ENCODE data around the gene FHL1. TPM values are rescaled to one million over a fixed set of nuclear protein-coding genes. Genes with fewer than 3 reads are reported as not detected.
"Not testable (repeated sequence)": the region's sequence is repeated elsewhere in the genome, so short reads cannot be mapped to it uniquely, and the experiment has no call there.

The FHL1 gene
- 3,112 TPM for total RNA-seq
- long read RNA-seq, transcript FHL1-203 (5 exons, 833 nt), result minor isoform, 17 of 1,604 reads
- long read RNA-seq, transcript FHL1-218 (6 exons, 2,878 nt), result minor isoform, 67 of 1,604 reads
- long read RNA-seq, transcript FHL1-205 (7 exons, 2,441 nt), result minor isoform, 170 of 1,604 reads
- long read RNA-seq, transcript FHL1-204 (6 exons, 2,565 nt), result major isoform, 751 of 1,604 reads
- long read RNA-seq, partial matches to known transcripts, result 221 of 1,604 reads
- long read RNA-seq, other reads (novel, unspliced or antisense), result 347 of 1,604 reads

- peak; percentile 84 for DNase-seq (ENCODE audit: low spot score)
- intact Hi-C loops (cut with DNase I), result no loop called here
Observed at GRCh38 chrX:136147315-136147901, at the start of gene FHL1. Gene FHL1, plus strand, starts transcription at chrX:136147533.

- intact Hi-C loops (cut with DNase I), result no loop called here
- DNase-seq (ENCODE audit: low spot score), result no peak
Observed at GRCh38 chrX:136097871-136098805, 49.2 kb upstream of the FHL1 start.

- intact Hi-C loops (cut with DNase I), result no loop called here
- DNase-seq (ENCODE audit: low spot score), result no peak
Observed at GRCh38 chrX:136104936-136105335, 42.4 kb upstream of the FHL1 start.

GRCh38 chrX:136106920-136107528 is 40.3 kb upstream of the FHL1 start:
- no peak for DNase-seq (ENCODE audit: low spot score)
- intact Hi-C loops (cut with DNase I), result no loop called here

DNA sequence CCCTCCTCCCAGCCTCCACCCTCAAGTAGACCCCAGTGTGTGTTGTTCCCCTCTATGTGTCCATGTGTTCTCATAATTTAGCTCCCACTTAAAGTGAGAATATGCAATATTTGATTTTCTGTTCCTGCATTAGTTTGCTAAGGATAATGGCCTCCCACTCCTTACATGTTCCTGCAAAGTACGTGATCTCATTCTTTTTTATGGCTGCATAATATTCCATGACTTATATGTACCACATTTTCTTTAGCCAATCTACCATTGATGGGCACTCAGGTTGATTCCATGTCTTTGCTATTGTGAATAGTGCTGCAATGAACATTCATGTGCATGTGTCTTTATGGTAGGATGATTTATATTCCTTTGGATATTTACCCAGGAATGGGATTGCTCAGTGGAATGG is 38.4 kb upstream of the FHL1 start:
- DNase-seq (ENCODE audit: low spot score); intact Hi-C loops (cut with DNase I): not testable (repeated sequence)

GRCh38 chrX:136112286-136112685 is 35.0 kb upstream of the FHL1 start:
- DNase-seq (ENCODE audit: low spot score), result no peak

DNA sequence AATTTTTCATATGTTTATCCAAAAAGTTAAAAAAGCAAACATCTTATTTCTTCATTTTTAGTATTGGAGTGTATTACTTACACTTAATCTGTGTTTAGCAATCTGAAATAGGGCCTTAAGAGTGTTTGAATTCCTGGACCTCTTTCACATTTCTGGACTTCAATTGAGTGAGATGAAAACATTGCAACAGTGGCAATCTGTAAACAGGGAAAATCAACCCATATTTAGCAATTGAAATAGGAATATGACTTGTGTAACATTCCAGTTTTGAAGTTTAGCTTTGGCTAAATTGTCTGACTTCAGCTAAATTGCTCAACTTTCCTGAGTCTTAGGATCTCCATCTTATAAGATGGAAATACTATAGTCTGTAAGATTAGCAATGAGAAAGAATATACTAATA is 34.6 kb upstream of the FHL1 start:
- intact Hi-C loops (cut with DNase I), result no loop called here
- DNase-seq (ENCODE audit: low spot score), result no peak

More at GRCh38 chrX:136112286-136112685, 35.0 kb upstream of the FHL1 start:
- intact Hi-C loops (cut with DNase I), result no loop called here

DNA sequence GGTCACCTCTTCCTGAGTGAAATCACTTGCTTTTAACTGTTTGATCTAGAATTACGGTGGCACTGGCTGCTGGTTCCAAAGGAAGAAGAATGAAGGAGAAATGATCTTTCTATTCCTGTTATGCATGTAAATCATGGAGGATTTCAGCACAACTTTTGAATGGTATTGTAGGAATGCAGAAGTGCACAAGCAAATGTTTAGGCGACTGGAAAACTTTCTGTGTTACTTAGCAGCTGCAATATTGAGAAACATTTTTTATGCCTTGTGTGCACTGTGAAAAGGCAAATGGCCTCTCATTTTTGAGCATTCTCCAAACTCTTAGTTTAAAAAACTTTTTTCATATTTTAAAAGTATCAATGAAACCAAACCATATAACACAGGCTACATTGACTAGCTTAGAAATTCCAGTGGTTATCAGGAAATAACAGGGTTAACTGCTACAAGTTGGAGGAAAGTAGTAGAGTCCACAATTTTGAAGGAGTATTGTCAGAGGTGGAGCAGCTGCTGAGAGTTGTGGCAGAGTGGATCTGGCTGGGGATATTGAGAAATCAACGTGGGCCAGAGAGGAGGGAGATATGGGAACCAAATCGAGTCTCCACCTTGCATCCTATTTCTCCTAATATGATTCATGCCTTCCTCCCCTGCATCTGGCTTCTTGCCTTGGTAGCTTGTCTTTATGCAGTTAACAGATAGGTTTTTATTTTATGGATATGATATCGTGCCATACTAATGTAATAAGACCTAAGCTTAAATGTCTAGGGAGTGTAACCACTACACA is 32.0 kb upstream of the FHL1 start:
- no peak for DNase-seq (ENCODE audit: low spot score)
- intact Hi-C loops (cut with DNase I), result no loop called here

- no peak for DNase-seq (ENCODE audit: low spot score)
- intact Hi-C loops (cut with DNase I), result no loop called here
Observed at GRCh38 chrX:136115904-136116297, 31.4 kb upstream of the FHL1 start.

DNA sequence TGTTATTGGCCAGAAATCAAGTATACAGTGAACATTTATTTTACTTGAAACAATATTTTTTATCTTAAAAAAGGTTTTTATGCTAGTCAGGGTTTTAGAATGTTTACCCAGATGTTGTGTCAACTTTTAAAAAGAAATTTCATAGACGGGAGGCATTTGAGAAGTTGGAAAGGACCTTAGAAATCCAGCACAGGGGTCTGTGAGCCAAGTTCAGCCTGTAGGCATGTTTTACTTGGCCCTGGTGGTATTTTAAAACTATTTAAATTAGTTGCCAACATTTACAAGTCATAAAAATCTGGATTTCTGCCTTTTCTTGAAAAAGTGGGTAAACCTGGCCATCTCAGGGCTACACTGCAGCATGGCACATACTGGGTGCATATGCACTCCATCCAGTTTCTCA is 25.5 kb upstream of the FHL1 start:
- intact Hi-C loops (cut with DNase I), result no loop called here
- no peak for DNase-seq (ENCODE audit: low spot score)

- intact Hi-C loops (cut with DNase I), result no loop called here
- DNase-seq (ENCODE audit: low spot score), result no peak
Observed at GRCh38 chrX:136122207-136122606, 25.1 kb upstream of the FHL1 start.

DNA sequence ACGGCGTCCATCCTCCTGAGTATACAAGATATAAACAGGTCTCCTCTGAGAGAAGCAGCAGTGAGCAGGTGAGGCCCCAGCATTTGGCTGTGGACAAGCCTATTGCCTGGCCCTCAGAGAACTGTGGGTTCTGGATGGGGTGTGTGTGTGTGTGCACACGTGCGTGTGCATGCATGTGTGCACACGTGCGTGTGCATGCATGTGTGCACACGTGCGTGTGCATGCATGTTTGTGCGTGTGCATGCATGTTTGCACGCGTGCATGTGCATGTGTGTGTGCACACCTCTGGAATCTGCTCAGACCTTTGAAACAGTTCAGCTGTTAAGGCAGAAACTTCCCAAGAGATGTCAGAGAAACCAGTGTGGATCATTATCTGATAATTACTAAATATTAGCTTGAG is 22.2 kb upstream of the FHL1 start:
- no peak for DNase-seq (ENCODE audit: low spot score)
- intact Hi-C loops (cut with DNase I), result loop anchor here (2.0 kb wide), 1 partner anchor 94 kb away; no protein-coding TSS in a partner anchor

- intact Hi-C loops (cut with DNase I), result no loop called here
- no peak for DNase-seq (ENCODE audit: low spot score)
Observed at GRCh38 chrX:136126371-136126770, 21.0 kb upstream of the FHL1 start.

DNA sequence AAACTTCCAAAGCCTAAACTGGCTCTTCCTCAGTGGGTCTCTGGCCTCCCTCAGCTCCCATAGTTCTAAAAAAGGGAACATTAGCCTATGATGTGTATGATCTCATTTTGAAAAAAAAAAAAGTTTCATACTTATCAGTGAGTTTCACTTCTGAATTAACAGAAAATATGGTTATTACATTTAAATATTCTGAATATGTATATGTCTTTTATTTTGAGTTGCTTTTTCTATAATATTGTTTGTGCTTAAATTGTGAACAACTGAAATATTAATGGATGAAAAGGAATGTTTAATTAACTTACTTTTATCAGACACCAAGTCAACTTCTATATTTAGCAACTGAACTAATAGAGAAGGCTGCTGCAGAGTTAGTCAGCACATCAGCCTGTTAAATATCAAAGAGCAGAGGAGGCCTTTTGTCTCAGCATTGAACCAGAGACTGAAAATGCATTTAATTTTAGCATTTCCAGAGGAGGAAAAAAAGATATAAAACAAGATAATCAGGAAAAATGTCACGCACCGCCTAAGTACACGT is 20.4 kb upstream of the FHL1 start:
- intact Hi-C loops (cut with DNase I), result no loop called here

DNA sequence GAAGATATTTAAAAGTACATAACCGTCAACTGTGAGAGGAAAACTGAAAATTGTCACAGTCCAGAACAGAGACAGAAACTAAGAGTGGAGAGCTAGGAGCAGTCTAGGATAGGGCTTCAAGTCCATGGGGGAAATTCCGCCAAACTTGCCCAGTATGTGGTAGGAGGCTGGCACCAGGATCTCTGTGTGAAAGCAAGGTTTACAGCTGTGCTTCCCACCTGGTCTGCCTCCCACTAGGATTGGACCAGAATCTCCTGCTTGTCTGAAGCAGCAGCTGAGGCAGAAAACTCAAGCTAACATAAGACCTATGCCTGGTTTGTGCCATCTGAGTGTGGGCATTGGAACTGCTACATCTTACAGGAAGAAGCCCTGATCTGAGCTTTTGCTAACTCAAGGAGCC is 18.6 kb upstream of the FHL1 start:
- no peak for DNase-seq (ENCODE audit: low spot score)
- intact Hi-C loops (cut with DNase I), result no loop called here

More for the DNA sequence above, 20.4 kb upstream of the FHL1 start:
- no peak for DNase-seq (ENCODE audit: low spot score)

GRCh38 chrX:136130931-136131833 is 16.2 kb upstream of the FHL1 start:
- DNase-seq (ENCODE audit: low spot score), result no peak
- intact Hi-C loops (cut with DNase I), result no loop called here

DNA sequence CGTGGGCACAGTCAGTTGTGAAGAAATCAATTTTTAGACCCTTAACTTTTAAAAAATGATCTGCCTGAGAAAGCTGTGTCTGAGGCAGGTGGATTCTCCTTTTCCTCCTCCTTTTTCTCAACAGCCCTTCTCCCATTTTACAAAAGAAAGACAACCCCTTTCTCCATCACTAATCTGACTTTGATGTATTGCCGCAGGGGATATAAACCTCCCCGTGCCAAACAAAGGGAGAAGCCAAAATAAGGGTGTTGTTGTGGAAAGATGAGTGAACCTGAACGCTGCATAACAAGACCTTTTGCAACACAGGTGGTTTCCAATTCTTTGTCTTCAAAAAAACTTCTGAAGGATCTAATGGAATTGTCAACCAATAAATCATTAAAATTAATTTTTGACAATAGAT is 8.4 kb upstream of the FHL1 start:
- no peak for DNase-seq (ENCODE audit: low spot score)
- intact Hi-C loops (cut with DNase I), result no loop called here

- intact Hi-C loops (cut with DNase I), result no loop called here
- no peak for DNase-seq (ENCODE audit: low spot score)
Observed at GRCh38 chrX:136141569-136141968, 5.8 kb upstream of the FHL1 start.
